HEK293T (cell line): ENCODE measurements around the gene RNU5B-1.
A peak's percentile ranks its signal among the peaks of the same experiment; 100 is the strongest.

ENCODE experiments used
- CTCF ChIA-PET: fragments of 350-600 bp; formaldehyde crosslinking; extraction: SDS; loops from one replicate; lab custom pipeline; 2021; ENCODE audit warnings: antibody characterized with exemption, inconsistent platforms; lab: Yijun Ruan, JAX
- POLR2A ChIA-PET: fragments of 350-600 bp; formaldehyde crosslinking; extraction: SDS; loops from one replicate; lab custom pipeline; 2020; ENCODE audit warnings: antibody characterized with exemption, inconsistent platforms; lab: Yijun Ruan, JAX
- DNase-seq: peaks from one replicate; pipeline ENCODE4 v3.0.0; 2012; ENCODE audit warnings: mixed read lengths; ENCODE audit errors: extremely low spot score
- ARNT ChIP-seq: fragments of 450-650 bp; IDR thresholded peaks from 2 replicates; pipeline ENCODE4 v1.6.1; 2017; ENCODE audit warnings: mild to moderate bottlenecking
- BHLHE40 ChIP-seq: fragments of 450-650 bp; IDR thresholded peaks from 2 replicates; pipeline ENCODE4 v1.6.1; 2016; ENCODE audit warnings: mild to moderate bottlenecking, moderate library complexity, borderline replicate concordance
- CTBP1 ChIP-seq: fragments of 450-650 bp; IDR thresholded peaks from 2 replicates; pipeline ENCODE4 v1.6.1; 2016; ENCODE audit warnings: borderline replicate concordance
- ELF4 ChIP-seq: fragments of 450-650 bp; IDR thresholded peaks from 2 replicates; pipeline ENCODE4 v1.6.1; 2017; ENCODE audit warnings: antibody characterized with exemption
- FOXA1 ChIP-seq: fragments of 450-650 bp; IDR thresholded peaks from 2 replicates; pipeline ENCODE4 v1.6.1; 2016; ENCODE audit warnings: mild to moderate bottlenecking
- FOXK2 ChIP-seq: fragments of 450-650 bp; IDR thresholded peaks from 2 replicates; pipeline ENCODE4 v1.6.1; 2016; ENCODE audit warnings: mild to moderate bottlenecking
- FOXM1 ChIP-seq: fragments of 450-650 bp; IDR thresholded peaks from 2 replicates; pipeline ENCODE4 v1.6.1; 2017; ENCODE audit warnings: mild to moderate bottlenecking, borderline replicate concordance
- HDGF ChIP-seq: fragments of 450-650 bp; IDR thresholded peaks from 2 replicates; pipeline ENCODE4 v1.6.1; 2017; ENCODE audit warnings: antibody characterized with exemption, borderline replicate concordance
- L3MBTL2 ChIP-seq: fragments of 450-650 bp; conservative IDR thresholded peaks from 2 replicates; pipeline ENCODE4 v1.6.1; 2016; ENCODE audit warnings: mild to moderate bottlenecking
- LEF1 ChIP-seq: fragments of 450-650 bp; IDR thresholded peaks from 2 replicates; pipeline ENCODE4 v1.6.1; 2017; ENCODE audit warnings: mild to moderate bottlenecking, borderline replicate concordance
- NFRKB ChIP-seq: fragments of 450-650 bp; IDR thresholded peaks from 2 replicates; pipeline ENCODE4 v1.6.1; 2016; ENCODE audit warnings: mild to moderate bottlenecking, moderate library complexity
- PKNOX1 ChIP-seq: fragments of 450-650 bp; IDR thresholded peaks from 2 replicates; pipeline ENCODE4 v1.6.1; 2016
- SP1 ChIP-seq: fragments of 450-650 bp; IDR thresholded peaks from 2 replicates; pipeline ENCODE4 v1.6.1; 2017
- SUZ12 ChIP-seq: fragments of 450-650 bp; IDR thresholded peaks from 2 replicates; pipeline ENCODE4 v1.6.1; 2016; ENCODE audit warnings: mild to moderate bottlenecking
- TARDBP ChIP-seq: fragments of 450-650 bp; IDR thresholded peaks from 2 replicates; pipeline ENCODE4 v1.6.1; 2016
- ZNF384 ChIP-seq: fragments of 450-650 bp; IDR thresholded peaks from 2 replicates; pipeline ENCODE4 v1.6.1; 2016

RNU5B-1 gene

GRCh38 chr15:65260968-65261367, 43.5 kb upstream of the RNU5B-1 start:
- CTCF ChIA-PET, result no interaction called here
- TF ChIP-seq ZNF384 (no peak), BHLHE40 (no peak), L3MBTL2 (no peak), FOXM1 (no peak), SP1 (no peak), LEF1 (no peak), ARNT (no peak), TARDBP (no peak), NFRKB (no peak), ELF4 (no peak), HDGF (no peak), FOXK2 (no peak), FOXA1 (no peak), PKNOX1 (no peak), CTBP1 (no peak), SUZ12 (no peak)
- no peak for DNase-seq
- POLR2A ChIA-PET, result no interaction called here

DNA sequence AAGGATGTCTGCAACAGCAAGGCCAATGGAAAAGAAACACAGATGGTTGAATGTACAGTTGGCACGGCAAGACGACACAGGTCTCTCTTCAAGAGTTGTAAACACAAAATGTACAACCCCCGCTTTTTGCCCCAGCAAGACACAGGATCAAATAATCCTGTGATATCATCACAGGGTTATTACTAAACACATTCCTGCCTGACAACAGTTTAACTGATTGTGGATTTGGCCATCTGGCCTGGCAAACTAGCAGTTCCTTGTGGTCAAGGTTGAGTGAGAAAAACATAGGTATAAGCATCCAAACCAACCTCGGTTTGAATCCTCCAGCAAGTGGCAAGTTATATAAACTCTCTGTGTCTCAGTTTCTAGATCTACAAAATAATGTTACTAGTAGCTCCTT, 41.2 kb upstream of the RNU5B-1 start:
- TF ChIP-seq PKNOX1, result no peak
- TF ChIP-seq ZNF384, result no peak
- TF ChIP-seq TARDBP, result no peak
- no peak for TF ChIP-seq CTBP1
- no peak for TF ChIP-seq FOXK2
- no peak for TF ChIP-seq ARNT
- TF ChIP-seq LEF1, result no peak
- TF ChIP-seq SUZ12, result no peak
- no peak for TF ChIP-seq FOXM1
- no peak for TF ChIP-seq SP1
- no peak for TF ChIP-seq BHLHE40
- no peak for TF ChIP-seq L3MBTL2
- TF ChIP-seq FOXA1, result no peak
- TF ChIP-seq HDGF, result no peak
- no peak for TF ChIP-seq ELF4
- no peak for TF ChIP-seq NFRKB
- no peak for DNase-seq
- POLR2A ChIA-PET, result no interaction called here
- CTCF ChIA-PET, result no interaction called here

GRCh38 chr15:65264863-65265430, 39.5 kb upstream of the RNU5B-1 start:
- no peak for DNase-seq
- no peak for TF ChIP-seq FOXA1
- no peak for TF ChIP-seq LEF1
- no peak for TF ChIP-seq ELF4
- TF ChIP-seq HDGF, result no peak
- no peak for TF ChIP-seq L3MBTL2
- TF ChIP-seq PKNOX1, result no peak
- TF ChIP-seq ARNT, result no peak
- POLR2A ChIA-PET, result interaction anchor here (0.9 to 3.4 kb wide), 2 partner anchors 21 to 40 kb away, joined by 6 to 16 read pairs; partner anchors contain the start of genes PARP16 and RNU5B-1
- CTCF ChIA-PET, result interaction anchor here (1.2 kb wide), 1 partner anchor 40 kb away, joined by 4 read pairs; the partner anchor contains the start of gene RNU5B-1

DNA sequence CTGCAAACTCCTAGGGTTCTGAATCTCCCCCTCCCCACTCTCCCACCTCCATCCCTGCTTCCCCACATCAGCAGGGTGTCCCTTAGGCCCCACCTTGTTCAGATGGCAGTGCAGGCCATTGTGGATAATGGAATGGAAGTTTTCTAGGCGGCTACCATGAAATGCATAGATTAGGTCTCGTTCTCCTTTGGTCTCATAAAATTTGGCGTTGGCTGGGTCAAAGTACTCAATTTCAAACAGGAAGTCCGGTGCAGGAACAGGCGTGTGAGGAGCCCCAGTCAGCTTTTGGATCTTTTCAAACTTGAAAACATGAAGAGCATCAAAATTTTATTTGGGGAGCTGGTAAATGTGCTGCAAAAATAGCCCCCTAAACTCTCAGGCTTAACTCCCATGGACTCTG, 38.0 kb upstream of the RNU5B-1 start:
- DNase-seq, result no peak
- TF ChIP-seq LEF1, result no peak
- TF ChIP-seq FOXK2, result no peak
- TF ChIP-seq ZNF384, result no peak
- no peak for TF ChIP-seq SUZ12
- no peak for TF ChIP-seq HDGF
- no peak for TF ChIP-seq BHLHE40
- no peak for TF ChIP-seq FOXA1
- TF ChIP-seq ARNT, result no peak
- TF ChIP-seq SP1, result no peak
- TF ChIP-seq L3MBTL2, result no peak
- no peak for TF ChIP-seq PKNOX1
- TF ChIP-seq ELF4, result no peak
- TF ChIP-seq NFRKB, result no peak
- no peak for TF ChIP-seq TARDBP
- no peak for TF ChIP-seq FOXM1
- ChIA-PET POLR2A (interaction anchor here (3.4 kb wide), 1 partner anchor 20 kb away, joined by 16 read pairs; the partner anchor contains the start of gene PARP16), CTCF (no interaction called here)

DNA sequence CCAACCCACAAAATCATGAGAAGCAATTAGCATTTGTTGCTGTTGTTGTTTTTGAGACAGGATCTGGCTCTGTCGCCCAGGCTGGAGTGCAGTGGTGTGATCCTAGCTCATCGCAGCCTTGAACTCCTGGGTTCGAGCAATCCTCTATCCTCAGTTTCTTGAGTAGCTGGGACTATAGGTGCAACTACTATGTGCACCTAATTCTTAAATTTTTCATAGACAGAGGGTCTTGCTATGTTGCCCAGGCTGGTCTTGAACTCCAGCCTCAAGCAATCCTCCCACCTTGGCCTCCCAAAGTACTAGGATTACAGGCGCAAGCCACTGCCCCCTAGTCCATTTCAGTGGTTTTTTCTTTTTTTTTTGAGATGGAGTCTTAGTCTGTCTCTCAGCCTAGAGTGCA, 36.1 kb upstream of the RNU5B-1 start:
- POLR2A ChIA-PET, result no interaction called here
- CTCF ChIA-PET, result no interaction called here
- no peak for DNase-seq
- TF ChIP-seq BHLHE40, result no peak
- TF ChIP-seq FOXM1, result no peak
- TF ChIP-seq CTBP1, result no peak

DNA sequence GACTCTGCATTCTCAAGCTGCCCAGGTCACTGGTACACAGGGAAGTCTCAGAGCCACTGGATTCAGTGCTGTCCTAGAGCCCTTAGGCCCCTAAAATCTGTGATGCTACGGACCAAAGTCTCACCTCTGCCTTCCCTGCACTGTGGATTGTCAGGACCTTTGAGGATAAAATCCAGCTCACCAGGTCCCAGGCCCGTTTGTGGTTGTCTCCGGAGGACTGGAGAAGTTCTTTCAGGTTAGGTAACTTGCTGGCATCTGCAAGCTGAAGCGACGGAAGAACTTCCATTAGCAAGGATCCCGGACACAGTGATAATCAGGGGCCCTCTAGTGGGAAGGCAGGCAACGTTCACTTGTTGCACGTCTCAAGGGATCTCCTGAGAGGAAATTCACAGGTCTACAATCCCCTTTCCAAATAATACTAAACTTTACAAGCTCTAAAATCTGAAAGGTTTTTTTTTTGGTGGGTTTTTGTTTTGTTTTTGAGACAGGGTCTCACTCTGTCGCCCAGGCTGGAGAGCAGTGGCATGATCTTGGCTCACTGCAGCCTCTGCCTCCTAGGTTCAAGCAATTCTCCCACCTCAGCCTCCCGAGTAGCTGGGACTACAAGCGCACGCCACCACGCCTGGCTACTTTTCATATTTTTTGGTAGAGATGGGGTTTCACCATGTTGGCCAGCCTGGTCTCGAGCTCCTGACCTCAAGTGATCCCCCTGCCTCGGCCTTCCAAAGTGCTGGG, 33.5 kb upstream of the RNU5B-1 start:
- POLR2A ChIA-PET, result interaction anchor here (1.1 to 2.6 kb wide), 4 partner anchors 16 to 86 kb away, joined by 4 to 8 read pairs (median 4); partner anchors contain the start of genes CLPX, PARP16 and RNU5B-1
- DNase-seq, result peak; percentile 75
- CTCF ChIA-PET, result interaction anchor here (0.6 to 1.6 kb wide), 9 partner anchors 10 to 186 kb away, joined by 3 to 6 read pairs (median 4); no protein-coding TSS in a partner anchor
